ENCODE data around the gene MBL2.

The MBL2 gene

GRCh38 chr10:52814506-52814905 lies 41.9 kb upstream of the MBL2 start:
- ATAC-seq = no peak

GRCh38 chr10:52811776-52812175 lies 39.2 kb upstream of the MBL2 start:
- no peak for ATAC-seq
- no peak for TF ChIP-seq ARNTL (CRISPR knock-in tag; IDR thresholded peaks at IDR 0.05; ENCODE audit: borderline replicate concordance, low read depth)
- no peak for TF ChIP-seq PPARA (CRISPR knock-in tag; IDR thresholded peaks at IDR 0.05; ENCODE audit: borderline replicate concordance)
- no peak for TF ChIP-seq POU6F1 (CRISPR knock-in tag; IDR thresholded peaks at IDR 0.05; ENCODE audit: borderline replicate concordance, low read depth)
- no peak for TF ChIP-seq ZFP30 (CRISPR knock-in tag; IDR thresholded peaks at IDR 0.05)
- no peak for TF ChIP-seq ZNF565 (CRISPR knock-in tag; conservative IDR thresholded peaks at IDR 0.05; ENCODE audit: low read depth)
- TF ChIP-seq ISL1 (CRISPR knock-in tag; IDR thresholded peaks at IDR 0.05) = no peak
- TF ChIP-seq ZNF70 (CRISPR knock-in tag; IDR thresholded peaks at IDR 0.05) = no peak
- no peak for TF ChIP-seq TSHZ2 (CRISPR knock-in tag; IDR thresholded peaks at IDR 0.05)
- no peak for TF ChIP-seq ESRRG (CRISPR knock-in tag; IDR thresholded peaks at IDR 0.05)

More at GRCh38 chr10:52814506-52814905, 41.9 kb upstream of the MBL2 start:
- no peak for TF ChIP-seq PPARA (CRISPR knock-in tag; IDR thresholded peaks at IDR 0.05; ENCODE audit: borderline replicate concordance)
- no peak for TF ChIP-seq CREB5 (CRISPR knock-in tag; IDR thresholded peaks at IDR 0.05; ENCODE audit: low read depth)
- no peak for TF ChIP-seq ZNF8 (CRISPR knock-in tag; IDR thresholded peaks at IDR 0.05)
- TF ChIP-seq ZFP30 (CRISPR knock-in tag; IDR thresholded peaks at IDR 0.05) = no peak
- no peak for TF ChIP-seq ZFP3 (CRISPR knock-in tag; IDR thresholded peaks at IDR 0.05)
- TF ChIP-seq CSDC2 (CRISPR knock-in tag; IDR thresholded peaks at IDR 0.05) = no peak
- no peak for TF ChIP-seq SNAI2 (CRISPR knock-in tag; IDR thresholded peaks at IDR 0.05)
- no peak for TF ChIP-seq POU6F1 (CRISPR knock-in tag; IDR thresholded peaks at IDR 0.05; ENCODE audit: borderline replicate concordance, low read depth)
- TF ChIP-seq ZNF70 (CRISPR knock-in tag; IDR thresholded peaks at IDR 0.05) = no peak
- no peak for TF ChIP-seq OSR1 (CRISPR knock-in tag; IDR thresholded peaks at IDR 0.05)
- no peak for TF ChIP-seq PATZ1 (CRISPR knock-in tag; IDR thresholded peaks at IDR 0.05; ENCODE audit: borderline replicate concordance)
- TF ChIP-seq BACH2 (CRISPR knock-in tag; IDR thresholded peaks at IDR 0.05; ENCODE audit: borderline replicate concordance) = no peak
- TF ChIP-seq GLIS3 (CRISPR knock-in tag; IDR thresholded peaks at IDR 0.05) = no peak
- TF ChIP-seq RARB (CRISPR knock-in tag; IDR thresholded peaks at IDR 0.05) = no peak
- no peak for TF ChIP-seq ZNF565 (CRISPR knock-in tag; conservative IDR thresholded peaks at IDR 0.05; ENCODE audit: low read depth)
- no peak for TF ChIP-seq ISL1 (CRISPR knock-in tag; IDR thresholded peaks at IDR 0.05)
- no peak for TF ChIP-seq ZC3H10 (CRISPR knock-in tag; IDR thresholded peaks at IDR 0.05)
- no peak for TF ChIP-seq CSRNP3 (CRISPR knock-in tag; IDR thresholded peaks at IDR 0.05)
- no peak for TF ChIP-seq TCF4 (CRISPR knock-in tag; IDR thresholded peaks at IDR 0.05; ENCODE audit: borderline replicate concordance)
- TF ChIP-seq TOX (CRISPR knock-in tag; IDR thresholded peaks at IDR 0.05; ENCODE audit: borderline replicate concordance) = no peak

Data from SK-N-SH treated with all-trans-retinoic acid at 6 μM for 48 hours (cell line).